GM06990 (cell line): ENCODE data around the gene ADRA2C.

Experiments
- DNase-seq: peaks from one replicate; pipeline ENCODE4 v3.0.0-alpha.2; 2011; ENCODE audit not compliant: insufficient read length; ENCODE audit errors: extremely low read depth
- H3K27me3 ChIP-seq: replicated peaks from 2 replicates; pipeline ENCODE4 v1.6.0; 2011; ENCODE audit warnings: low read length; ENCODE audit not compliant: control insufficient read depth, insufficient read depth
- H3K36me3 ChIP-seq: 2 replicates; pipeline ENCODE4 v1.5.1; 2011; ENCODE audit warnings: low read length; ENCODE audit not compliant: control insufficient read depth, insufficient read depth
- H3K4me3 ChIP-seq: replicated peaks from 2 replicates; pipeline ENCODE4 v1.5.1; 2011; ENCODE audit warnings: low read depth, mild to moderate bottlenecking, control low read depth, low read length
- TF ChIP-seq, protein P1 (sequence below): IDR thresholded peaks from 2 replicates; pipeline ENCODE4 v1.5.1; 2011; ENCODE audit warnings: low read length, control low read depth, mild to moderate bottlenecking, inconsistent platforms; ENCODE audit not compliant: insufficient read depth, poor library complexity, severe bottlenecking

ADRA2C gene

DNA sequence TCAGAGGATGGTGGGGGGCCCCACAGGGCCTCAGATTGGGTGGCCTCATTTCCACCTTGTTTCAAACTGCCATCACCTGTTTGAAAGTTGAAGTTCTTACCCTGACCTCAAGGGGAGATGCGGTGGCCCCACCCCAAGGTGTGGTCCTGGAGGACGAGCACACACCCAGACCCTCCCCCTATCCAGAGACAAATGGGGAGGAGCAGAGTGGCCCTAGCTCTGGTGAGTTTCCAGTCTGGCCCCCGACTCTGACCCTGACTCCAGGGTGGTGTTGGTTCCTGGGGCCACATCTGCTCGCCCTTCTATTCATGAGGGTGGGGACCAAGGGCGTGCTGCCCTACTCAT is 36.3 kb upstream of the ADRA2C start:
- no peak for DNase-seq
- TF ChIP-seq, protein P1, sequence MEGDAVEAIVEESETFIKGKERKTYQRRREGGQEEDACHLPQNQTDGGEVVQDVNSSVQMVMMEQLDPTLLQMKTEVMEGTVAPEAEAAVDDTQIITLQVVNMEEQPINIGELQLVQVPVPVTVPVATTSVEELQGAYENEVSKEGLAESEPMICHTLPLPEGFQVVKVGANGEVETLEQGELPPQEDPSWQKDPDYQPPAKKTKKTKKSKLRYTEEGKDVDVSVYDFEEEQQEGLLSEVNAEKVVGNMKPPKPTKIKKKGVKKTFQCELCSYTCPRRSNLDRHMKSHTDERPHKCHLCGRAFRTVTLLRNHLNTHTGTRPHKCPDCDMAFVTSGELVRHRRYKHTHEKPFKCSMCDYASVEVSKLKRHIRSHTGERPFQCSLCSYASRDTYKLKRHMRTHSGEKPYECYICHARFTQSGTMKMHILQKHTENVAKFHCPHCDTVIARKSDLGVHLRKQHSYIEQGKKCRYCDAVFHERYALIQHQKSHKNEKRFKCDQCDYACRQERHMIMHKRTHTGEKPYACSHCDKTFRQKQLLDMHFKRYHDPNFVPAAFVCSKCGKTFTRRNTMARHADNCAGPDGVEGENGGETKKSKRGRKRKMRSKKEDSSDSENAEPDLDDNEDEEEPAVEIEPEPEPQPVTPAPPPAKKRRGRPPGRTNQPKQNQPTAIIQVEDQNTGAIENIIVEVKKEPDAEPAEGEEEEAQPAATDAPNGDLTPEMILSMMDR = no peak
- H3K27me3 ChIP-seq = no peaks in the 10 kb centered on the region; the same call in 1 of the 2 replicates
- no peak overlapping the region for H3K4me3 ChIP-seq
- H3K36me3 ChIP-seq = no peaks in the 10 kb centered on the region

DNA sequence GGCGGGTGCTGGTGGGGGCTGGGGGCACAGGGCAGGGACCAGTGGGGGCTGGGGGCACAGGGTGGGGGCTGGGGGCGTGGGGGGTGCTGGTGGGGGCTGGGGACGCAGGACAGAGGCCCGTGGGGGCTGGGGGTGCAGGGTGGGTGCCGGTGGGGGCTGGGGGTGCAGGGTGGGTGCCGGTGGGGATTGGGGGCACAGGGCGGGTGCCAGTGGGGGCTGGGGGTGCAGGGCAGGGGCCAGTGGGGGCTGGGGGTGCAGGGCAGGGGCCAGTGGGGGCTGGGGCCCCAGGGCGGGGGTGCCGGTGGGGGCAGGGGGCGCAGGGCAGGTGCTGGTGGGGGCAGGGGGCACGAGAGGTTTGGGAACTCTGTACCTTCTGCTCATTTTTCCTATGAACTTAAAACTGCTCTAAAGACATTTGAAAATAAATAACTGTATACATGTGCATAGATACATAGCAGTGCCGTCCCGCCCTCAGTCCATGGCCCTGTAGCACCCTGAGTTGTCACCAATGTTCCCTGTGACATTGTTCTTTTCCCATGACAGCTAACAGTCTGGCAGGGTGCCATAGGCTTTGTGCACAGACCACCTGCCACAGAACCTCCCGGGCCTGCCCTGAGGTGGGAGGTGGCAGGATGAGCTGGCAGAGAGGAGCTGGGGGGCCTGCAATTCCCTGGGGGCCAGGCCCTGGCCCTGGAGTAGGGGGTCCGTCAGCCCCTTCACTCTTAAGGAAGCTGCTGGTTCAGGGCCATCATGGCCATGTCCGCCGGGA is 35.6 kb upstream of the ADRA2C start:
- Histone ChIP-seq H3K27me3 (no peaks in the 10 kb centered on the region), H3K36me3 (no peaks in the 10 kb centered on the region), H3K4me3 (no peak overlapping the region)
- TF ChIP-seq, protein P1 = no peak
- DNase-seq = no peak

DNA sequence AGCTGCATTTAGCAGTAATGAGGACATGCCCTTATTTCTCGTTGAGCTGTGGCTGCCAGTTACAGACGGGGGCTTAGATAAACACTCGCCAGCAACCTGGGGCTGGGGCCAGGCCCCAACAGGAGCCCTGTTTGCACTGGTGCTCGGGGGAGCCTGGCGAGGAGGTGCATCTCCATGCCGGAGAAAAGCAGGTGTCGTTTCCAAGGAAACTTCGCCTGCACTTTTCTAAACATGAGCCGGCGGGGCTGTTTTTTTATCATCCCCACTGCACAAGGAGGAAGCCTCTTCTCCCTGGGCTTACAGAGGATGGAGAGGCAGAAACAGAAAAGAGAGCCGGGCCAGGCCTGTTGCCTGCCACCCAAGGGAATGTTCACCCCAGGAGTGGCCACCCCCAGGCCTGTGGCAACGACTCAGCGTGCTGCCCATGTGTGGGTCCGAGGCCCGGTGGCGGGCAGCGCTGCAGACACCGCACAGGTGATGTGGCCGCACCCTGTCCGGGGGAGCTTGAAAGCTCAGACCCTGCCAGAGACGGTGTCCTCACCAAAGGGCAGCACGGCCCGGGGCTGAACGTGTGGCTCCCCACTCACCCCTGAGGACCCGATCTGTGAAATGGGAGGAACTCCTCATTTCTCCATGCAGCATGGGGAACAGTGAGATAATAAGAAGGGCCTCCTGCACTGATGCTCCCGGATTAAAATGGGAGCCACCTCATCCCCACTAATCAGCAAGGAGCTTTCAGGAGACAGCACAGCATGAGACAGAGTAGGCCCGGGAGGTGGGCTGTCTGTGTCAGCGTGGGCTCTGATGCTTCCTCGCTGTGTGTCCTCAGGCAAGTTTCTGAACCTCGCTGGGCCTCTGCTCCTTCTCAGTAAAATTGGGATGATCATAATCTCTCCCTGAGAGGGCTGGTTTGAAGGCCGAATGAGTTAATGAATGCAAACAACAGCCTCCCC is 33.8 kb upstream of the ADRA2C start:
- Histone ChIP-seq H3K4me3 (no peak overlapping the region), H3K27me3 (no peaks in the 10 kb centered on the region), H3K36me3 (no peaks in the 10 kb centered on the region)
- DNase-seq = no peak
- TF ChIP-seq, protein P1 = no peak

DNA sequence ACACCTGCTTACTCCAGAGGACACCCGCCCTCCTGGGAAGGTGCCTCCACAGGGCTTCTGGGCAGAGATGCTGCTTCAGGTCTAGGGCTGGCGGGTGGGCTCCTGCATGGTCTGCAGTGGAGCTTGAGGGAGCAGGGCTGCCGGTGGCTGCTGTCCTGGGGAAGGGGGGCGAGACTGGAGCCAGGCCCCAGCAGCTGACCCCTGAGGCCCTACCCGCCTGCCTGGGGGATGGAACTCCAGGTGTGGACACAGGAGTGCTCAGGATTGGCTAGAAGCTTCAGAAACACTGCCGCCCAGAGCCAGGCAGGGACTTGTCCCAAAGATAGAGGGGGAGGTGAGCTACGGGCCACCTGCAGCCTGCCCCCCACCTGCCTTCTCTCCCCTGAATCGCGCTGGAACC is 33.0 kb upstream of the ADRA2C start:
- no peak for DNase-seq
- Histone ChIP-seq H3K4me3 (no peak overlapping the region), H3K36me3 (no peaks in the 10 kb centered on the region), H3K27me3 (no peaks in the 10 kb centered on the region)
- TF ChIP-seq, protein P1 = no peak

DNA sequence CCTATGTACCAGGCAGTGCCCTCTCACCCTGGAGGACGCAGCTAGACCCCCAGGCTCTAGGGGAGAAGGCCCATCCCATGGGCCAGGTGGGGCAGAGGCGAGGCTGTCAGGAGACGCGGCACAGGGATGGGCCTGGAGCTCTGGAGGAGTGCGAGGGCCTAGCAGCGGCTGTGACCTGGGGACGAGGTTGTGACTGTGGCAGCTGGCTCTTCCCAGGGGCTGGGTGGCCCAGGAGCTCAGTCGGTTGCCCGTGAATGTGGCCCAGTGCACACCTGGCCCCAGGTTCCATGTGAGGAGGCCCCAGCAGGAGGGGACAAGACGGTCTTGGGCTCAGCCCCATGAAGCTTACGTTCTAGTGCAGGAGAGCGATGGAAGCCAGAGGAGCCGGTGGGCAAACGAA is 31.0 kb upstream of the ADRA2C start:
- H3K36me3 ChIP-seq = no peaks in the 10 kb centered on the region
- no peak overlapping the region for H3K4me3 ChIP-seq
- no peak for DNase-seq
- TF ChIP-seq, protein P1 = no peak
- no peaks in the 10 kb centered on the region; the same call in 1 of the 2 replicates for H3K27me3 ChIP-seq
